GM20431 (cell line): ENCODE data around the gene C19orf25.

Source experiments
- in situ Hi-C: fragments of 300-500 bp; cut with MseI, MboI; formaldehyde crosslinking; loops from one replicate; pipeline ENCODE4 v1.15.0; 2020; ENCODE audit warnings: low sequenced_read_pairs; ENCODE audit not compliant: unreplicated experiment

The C19orf25 gene

DNA sequence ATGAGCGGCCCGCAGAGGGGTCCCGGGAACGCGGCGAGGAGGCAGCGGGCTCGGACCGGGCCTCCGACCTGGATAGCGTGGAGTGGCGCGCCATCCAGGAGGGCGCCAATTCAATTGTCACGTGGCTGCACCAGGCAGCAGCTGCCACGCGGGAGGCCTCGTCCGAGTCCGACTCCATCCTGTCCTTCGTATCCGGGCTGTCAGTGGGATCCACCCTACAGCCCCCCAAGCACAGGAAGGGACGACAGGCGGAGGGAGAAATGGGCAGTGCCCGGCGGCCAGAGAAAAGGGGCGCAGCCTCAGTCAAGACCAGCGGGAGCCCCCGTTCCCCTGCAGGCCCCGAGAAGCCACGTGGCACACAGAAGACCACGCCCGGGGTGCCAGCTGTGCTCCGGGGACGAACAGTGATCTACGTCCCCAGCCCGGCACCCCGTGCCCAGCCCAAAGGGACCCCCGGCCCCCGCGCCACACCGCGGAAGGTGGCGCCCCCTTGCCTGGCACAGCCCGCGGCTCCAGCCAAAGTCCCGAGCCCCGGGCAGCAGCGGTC is 10.7 kb downstream of the C19orf25 start:
- in situ Hi-C loops, result no loop called here

DNA sequence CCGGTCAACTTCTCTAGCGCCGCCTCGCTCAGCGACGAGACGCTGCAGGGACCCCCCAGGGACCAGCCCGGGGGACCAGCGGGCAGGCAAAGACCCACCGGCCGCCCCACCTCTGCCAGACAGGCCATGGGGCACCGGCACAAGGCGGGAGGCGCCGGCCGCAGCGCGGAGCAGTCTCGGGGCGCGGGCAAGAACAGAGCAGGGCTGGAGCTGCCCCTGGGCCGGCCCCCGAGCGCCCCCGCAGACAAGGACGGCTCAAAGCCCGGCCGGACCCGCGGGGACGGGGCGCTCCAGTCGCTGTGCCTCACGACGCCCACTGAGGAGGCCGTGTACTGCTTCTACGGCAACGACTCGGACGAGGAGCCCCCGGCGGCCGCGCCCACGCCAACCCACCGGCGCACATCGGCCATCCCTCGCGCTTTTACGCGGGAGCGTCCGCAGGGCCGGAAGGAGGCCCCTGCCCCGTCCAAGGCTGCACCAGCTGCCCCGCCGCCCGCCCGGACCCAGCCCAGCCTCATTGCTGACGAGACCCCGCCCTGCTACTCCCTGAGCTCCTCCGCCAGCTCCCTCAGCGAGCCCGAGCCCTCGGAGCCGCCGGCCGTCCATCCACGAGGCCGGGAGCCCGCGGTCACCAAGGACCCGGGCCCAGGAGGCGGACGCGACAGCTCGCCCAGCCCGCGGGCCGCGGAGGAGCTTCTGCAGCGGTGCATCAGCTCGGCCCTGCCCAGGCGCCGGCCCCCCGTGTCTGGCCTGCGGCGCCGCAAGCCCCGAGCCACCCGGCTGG is 11.3 kb downstream of the C19orf25 start:
- in situ Hi-C loops, result no loop called here

DNA sequence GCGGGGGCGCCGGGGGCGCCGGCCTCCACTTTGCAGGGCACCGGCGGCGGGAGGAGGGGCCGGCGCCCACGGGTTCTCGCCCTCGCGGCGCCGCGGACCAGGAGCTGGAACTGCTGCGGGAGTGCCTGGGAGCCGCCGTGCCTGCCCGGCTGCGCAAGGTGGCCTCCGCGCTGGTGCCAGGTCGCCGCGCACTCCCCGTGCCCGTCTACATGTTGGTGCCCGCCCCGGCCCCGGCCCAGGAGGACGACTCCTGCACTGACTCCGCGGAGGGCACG is 11.9 kb downstream of the C19orf25 start:
- in situ Hi-C loops, result no loop called here

DNA sequence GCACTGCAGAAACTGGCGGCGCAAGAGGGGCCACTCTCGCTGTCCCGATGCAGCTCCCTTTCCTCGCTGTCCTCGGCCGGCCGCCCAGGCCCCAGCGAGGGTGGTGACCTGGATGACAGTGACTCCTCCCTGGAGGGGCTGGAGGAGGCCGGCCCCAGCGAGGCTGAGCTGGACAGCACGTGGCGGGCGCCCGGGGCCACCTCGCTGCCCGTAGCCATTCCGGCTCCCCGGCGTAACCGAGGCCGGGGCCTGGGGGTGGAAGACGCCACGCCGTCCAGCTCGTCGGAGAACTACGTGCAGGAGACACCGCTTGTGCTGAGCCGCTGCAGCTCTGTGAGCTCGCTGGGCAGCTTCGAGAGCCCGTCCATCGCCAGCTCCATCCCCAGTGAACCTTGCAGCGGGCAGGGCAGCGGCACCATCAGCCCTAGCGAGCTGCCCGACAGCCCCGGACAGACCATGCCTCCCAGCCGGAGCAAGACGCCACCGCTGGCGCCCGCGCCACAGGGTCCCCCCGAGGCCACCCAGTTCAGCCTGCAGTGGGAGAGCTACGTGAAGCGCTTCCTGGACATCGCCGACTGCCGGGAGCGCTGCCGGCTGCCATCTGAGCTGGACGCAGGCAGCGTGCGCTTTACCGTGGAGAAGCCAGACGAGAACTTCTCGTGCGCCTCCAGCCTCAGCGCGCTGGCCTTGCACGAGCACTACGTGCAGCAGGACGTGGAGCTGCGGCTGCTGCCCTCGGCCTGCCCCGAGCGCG is 12.4 kb downstream of the C19orf25 start:
- in situ Hi-C loops, result no loop called here

DNA sequence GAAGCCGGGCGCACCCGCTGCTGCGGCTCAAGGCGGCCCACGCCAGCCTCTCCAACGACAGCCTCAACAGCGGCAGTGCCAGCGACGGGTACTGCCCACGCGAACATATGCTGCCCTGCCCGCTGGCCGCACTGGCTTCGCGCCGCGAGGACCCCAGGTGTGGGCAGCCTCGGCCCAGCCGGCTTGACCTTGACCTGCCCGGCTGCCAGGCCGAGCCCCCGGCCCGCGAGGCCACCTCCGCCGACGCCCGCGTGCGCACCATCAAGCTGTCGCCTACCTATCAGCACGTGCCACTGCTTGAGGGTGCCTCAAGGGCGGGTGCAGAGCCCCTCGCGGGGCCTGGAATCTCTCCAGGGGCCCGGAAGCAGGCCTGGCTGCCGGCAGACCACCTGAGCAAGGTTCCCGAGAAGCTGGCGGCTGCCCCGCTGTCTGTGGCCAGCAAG is 13.0 kb downstream of the C19orf25 start:
- in situ Hi-C loops, result no loop called here

DNA sequence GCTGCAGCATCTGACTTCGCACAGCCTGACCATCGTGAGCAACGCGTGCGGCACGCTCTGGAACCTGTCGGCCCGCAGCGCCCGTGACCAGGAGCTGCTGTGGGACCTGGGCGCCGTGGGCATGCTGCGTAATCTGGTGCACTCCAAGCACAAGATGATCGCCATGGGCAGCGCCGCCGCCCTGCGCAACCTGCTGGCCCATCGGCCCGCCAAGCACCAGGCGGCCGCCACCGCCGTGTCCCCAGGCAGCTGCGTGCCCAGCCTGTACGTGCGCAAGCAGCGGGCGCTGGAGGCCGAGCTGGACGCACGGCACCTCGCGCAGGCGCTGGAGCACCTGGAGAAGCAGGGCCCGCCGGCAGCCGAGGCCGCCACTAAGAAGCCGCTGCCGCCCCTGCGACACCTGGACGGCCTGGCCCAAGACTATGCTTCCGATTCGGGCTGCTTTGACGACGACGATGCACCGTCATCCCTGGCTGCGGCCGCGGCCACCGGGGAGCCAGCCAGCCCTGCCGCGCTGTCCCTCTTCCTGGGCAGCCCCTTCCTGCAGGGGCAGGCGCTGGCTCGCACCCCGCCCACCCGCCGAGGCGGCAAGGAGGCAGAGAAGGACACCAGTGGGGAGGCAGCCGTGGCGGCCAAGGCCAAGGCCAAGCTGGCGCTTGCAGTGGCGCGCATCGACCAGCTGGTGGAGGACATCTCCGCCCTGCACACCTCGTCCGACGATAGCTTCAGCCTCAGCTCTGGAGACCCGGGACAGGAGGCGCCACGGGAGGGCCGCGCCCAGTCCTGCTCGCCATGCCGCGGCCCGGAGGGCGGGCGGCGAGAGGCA is 13.6 kb downstream of the C19orf25 start:
- in situ Hi-C loops, result no loop called here

DNA sequence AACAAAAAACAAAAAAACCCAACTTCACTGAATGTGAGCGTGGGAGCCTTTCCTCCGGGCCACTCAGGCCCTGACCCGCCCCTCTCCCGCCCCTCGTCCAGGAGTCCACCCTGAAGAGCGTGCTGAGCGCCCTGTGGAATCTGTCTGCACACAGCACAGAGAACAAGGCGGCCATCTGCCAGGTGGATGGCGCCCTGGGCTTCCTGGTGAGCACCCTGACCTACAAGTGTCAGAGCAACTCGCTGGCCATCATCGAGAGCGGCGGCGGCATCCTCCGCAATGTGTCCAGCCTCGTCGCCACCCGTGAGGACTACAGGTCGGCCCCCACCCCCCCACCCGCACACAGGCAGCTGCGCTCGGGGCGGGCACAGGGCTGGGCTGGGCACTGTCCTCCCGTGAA is 17.2 kb downstream of the C19orf25 start:
- in situ Hi-C loops, result no loop called here

DNA sequence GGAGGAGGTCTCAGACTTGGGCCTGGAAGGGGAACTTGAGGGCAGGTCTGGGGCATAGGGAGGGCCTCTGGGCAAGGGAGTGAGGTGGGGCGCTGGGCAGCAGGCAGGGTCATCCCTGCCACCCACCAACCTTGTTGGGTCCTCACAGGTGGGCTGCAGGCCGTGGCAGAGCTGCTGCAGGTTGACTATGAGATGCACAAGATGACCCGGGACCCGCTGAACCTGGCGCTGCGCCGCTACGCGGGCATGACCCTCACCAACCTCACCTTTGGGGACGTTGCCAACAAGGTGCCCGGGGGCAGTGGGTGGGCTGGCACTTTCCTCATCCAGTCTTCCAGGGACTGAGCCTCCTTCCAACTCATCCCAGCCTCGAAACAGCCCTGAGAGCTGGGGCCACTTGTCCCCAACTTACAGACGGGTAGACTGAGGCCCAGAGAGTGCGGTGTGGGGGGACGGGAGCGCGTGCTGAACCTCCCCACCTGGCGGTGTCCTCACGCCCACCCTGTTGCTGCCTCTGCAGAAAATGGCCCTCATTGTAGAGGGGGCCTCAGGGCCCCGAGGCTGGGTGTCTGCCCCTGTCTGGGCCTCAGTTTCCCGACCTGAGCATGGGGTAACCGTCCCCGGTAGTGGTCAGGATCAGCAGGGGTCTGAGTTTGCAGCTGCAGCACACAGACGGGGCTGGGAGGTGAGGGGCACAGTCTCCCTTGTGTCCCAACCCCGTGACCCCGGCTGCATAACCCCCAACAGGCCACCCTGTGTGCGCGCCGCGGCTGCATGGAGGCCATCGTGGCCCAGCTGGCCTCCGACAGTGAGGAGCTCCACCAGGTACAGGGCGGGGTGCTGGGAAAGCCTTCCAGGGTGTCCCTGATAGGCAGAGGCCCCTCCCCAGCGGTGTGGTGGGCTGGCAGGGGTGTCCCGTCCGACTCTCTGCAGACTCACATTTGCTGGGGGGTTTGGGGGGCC is 18.7 kb downstream of the C19orf25 start:
- in situ Hi-C loops, result no loop called here

DNA sequence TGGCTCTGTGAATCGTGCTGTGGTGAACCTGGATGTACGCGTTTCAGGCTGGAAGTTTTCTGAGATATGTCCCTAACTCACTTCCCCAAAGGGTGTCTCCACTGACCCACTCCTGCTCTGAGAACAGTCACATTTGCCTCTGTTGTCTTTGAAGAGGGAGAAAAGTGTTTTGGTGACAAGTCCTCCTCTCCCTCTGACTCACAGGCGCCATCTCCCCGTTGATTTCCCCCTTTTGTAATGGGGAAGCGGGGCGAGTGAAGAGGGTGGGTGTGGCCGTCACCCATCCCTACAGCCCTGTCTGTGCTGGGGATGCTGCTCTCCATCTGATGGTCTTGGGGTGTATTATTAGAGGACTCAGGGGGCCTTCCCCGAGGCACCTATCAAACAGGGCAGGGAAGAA is 19.5 kb downstream of the C19orf25 start:
- in situ Hi-C loops, result no loop called here

DNA sequence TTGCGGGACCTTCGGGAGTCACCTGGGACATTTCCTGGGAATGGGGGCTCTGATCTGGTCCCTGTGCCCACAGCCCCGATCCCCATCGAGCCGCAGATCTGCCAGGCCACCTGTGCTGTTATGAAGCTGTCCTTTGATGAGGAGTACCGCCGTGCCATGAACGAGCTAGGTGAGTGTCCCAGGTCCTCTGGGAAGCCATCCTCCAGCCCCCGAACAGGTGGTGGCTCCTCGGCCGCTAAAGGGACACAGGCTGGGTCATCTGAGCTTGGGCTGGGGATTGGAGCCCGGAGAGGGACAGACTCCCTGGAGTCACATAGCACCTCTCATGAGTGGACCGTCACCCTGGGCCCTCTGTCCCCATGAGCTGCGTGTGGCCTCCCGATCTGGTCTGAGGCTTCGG is 21.1 kb downstream of the C19orf25 start:
- in situ Hi-C loops, result no loop called here

DNA sequence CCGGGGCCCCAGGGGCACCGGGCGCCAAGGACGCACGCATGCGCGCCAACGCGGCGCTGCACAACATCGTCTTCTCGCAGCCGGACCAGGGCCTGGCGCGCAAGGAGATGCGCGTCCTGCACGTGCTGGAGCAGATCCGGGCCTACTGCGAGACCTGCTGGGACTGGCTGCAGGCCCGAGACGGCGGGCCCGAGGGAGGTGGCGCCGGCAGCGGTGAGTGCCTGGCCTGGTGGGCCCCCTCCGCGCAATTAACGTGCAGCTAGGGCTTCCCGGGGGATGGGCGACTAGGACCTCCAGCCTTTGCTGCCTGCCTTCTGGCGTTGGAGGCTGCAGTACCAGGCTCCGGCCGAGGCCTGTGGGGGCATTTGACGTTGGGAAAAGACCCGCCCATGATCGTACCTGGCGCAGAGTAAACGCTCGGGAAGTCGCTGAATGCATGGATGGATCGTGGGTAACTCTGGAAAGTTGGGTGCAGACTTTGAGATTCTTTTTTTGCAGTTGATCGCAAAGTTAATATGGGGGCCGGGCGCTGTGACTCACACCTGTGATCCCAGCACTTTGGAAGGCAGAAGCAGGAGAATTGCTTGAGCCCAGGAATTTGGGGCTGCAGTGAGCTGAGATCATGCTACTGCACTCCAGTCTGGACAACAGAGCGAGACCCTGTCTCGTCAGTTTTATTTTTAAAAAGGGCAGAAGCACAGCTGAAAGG is 21.8 kb downstream of the C19orf25 start:
- in situ Hi-C loops, result no loop called here

DNA sequence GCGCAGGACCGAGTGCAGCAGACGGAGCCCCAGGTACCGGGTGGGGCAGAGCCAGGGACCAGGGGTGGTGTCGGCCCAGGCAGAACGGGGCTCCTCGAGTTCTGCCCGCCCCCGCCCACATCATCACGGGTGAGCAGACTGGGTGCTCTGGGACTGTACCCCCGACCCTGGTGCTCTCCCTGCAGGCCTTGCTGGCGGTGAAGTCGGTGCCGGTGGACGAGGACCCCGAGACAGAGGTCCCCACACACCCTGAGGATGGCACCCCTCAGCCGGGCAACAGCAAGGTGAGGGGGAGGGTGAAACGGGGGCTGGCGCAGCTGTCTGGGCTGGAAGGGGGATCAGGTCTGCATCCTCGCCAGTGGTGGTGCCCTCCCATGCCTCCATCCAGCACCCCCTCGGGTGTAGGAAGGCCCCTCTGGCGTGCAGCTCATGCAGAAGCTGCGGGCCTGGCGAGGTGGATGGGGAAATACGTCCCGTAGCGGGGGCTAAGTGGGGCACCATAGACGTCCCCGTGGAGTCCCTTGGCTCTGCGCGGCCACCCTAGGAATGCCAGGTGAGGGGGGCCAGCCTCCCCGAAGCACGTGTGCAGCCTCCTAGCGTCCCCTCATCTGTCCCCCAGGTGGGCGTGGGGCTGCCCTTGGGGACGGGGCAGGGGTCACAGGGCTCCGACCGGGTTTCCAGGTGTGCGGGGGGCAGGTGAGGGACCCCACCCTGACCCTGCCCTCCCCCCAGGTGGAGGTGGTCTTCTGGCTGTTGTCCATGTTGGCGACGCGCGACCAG is 22.7 kb downstream of the C19orf25 start:
- in situ Hi-C loops, result no loop called here

DNA sequence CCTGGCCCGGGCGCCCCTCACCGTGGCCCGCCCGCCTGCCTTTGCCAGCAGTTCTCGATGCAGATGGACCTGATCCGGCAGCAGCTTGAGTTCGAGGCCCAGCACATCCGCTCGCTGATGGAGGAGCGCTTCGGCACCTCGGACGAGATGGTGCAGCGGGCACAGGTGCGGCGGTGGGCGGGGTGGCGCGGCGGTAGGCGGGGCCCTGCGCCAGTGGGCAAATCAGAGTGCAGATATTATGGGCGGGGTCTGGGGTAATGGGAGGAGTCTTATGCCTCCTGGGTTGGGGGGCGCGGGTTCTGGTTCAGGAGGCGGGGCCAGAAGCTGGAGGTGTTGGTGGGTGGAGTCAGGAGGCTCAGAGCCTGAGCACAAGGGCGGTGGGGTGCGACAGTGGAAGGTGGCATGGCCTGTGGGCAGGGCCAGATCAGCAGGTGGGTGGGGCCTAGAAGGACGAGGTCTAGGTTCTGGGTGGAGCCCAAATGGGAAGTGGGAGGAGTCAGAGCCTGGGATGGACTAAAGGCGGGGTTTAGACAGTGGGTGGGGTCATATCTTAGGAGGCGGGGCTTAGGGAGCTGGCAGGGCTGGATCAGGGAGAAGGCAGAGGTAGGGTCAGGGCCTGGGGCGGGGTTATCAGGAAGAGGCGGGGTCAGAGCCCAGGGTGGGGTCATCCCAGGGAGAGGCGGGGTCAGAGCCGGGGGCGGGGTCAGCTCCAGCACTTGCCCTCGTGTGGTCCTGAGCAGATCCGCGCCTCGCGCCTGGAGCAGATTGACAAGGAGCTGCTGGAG is 23.5 kb downstream of the C19orf25 start:
- in situ Hi-C loops, result no loop called here

DNA sequence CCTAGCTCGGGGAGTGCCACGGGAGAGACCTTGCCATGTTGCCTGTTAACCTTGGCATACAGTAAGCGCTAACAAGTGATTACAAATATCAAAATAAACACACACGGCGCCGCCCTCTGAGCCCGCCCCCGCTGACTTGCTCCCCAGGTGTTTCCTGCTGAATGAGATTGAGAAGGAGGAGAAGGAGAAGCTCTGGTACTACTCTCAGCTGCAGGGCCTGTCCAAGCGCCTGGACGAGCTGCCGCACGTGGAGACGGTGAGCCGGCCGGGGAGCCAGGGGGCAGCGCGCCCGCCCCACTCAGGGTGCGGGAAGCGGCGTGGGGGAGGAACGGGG is 24.0 kb downstream of the C19orf25 start:
- in situ Hi-C loops, result no loop called here

DNA sequence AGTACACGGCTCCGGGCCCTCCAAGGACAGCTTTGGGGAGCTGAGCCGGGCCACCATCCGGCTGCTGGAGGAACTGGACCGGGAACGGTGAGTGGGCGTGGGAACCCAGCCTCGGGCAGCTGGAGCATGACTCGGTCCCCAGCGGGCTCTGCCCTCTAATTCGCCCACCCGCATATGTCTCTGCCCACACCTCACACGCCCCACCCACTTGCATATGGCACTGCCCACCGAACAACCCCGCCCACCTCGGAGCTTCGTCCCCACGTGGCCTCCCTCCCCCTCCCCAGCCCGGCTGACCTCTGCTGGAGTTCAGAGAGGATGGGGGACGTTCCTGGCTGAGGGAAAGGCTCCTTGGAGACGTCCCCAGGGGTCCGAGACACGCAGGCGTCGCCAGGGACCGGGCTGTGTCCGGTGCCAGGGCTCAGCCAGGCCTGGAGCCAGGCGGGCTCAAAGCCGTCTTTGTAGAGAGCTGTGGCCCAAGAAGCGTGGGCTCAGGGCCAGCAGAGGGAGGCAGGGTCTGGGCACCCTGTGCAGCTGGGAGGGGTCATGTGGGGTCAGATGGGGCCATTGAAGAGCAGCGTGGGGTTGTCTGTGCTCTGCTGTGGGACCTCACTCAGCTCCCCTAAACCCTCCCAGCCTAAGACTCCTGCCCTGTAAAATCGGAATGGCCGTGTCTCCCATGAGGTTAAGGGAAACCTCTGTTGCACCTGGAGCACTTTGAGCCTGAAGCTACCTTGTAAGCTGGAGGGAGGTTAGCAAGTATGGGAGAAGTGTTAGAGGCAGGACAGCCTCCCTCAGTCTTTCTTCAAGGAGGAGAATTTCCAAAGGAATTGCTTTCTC is 25.3 kb downstream of the C19orf25 start:
- in situ Hi-C loops, result no loop called here

DNA sequence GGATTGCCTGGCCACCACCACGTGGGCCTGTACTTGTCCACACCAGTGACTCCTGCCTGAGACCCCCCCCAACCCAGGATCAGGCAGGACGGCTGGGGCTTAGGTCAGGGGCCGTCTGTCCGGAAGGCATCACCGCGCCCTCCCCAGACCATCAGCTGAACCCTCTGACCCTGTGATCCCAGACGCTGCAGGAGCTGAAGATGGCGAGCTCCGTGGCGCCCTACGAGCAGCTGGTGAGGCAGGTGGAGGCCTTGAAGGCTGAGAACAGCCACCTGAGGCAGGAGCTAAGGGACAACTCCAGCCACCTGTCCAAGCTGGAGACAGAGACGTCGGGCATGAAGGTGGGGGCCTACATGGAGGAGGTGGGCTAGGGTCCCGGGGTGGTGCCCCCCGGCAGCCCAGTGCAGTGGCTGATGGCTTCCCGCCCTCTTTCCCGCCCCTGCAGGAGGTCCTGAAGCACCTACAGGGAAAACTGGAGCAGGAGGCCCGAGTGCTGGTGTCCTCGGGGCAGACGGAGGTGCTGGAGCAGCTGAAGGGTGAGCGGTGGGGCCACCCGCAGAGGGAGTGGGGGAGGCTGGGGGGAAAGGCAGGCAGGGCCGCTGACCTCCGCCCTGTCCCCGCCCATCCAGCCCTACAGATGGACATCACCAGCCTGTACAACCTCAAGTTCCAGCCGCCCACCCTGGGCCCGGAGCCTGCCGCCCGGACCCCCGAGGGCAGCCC is 26.1 kb downstream of the C19orf25 start:
- in situ Hi-C loops, result no loop called here
